HFFc6 (cell line): ENCODE data around the gene P3H1. TPM values are rescaled to one million over a fixed set of nuclear protein-coding genes. Genes with fewer than 3 reads are reported as not detected.
A peak's percentile ranks its signal among the peaks of the same experiment; 100 is the strongest.

Experiments
- DNase-seq: peaks from one replicate; pipeline ENCODE4 v3.0.0-alpha.2; 2018
- H3K27ac Mint-ChIP-seq: 2 replicates; pipeline ENCODE4 v1.8.0; 2020; ENCODE audit warnings: mild to moderate bottlenecking, mixed read lengths
- H3K27me3 Mint-ChIP-seq: 2 replicates; pipeline ENCODE4 v1.8.0; 2021; ENCODE audit warnings: mild to moderate bottlenecking, moderate library complexity, mixed read lengths; ENCODE audit not compliant: insufficient read depth
- H3K36me3 Mint-ChIP-seq: 2 replicates; pipeline ENCODE4 v1.8.0; 2021; ENCODE audit warnings: low read depth, mixed read lengths
- H3K4me1 Mint-ChIP-seq: 2 replicates; pipeline ENCODE4 v1.8.0; 2020; ENCODE audit warnings: low read depth, mixed read lengths
- H3K4me3 Mint-ChIP-seq: 2 replicates; pipeline ENCODE4 v1.8.0; 2020; ENCODE audit warnings: mild to moderate bottlenecking, moderate library complexity, mixed read lengths
- H3K9me3 Mint-ChIP-seq: 2 replicates; pipeline ENCODE4 v1.8.0; 2020; ENCODE audit warnings: mild to moderate bottlenecking, mixed read lengths
- CTCF ChIP-seq: fragments of 200-600 bp; sonication (generic); IDR thresholded peaks from 2 replicates; pipeline ENCODE4 v1.5.0; 2021; ENCODE audit warnings: antibody characterized with exemption, mild to moderate bottlenecking
- total RNA-seq, 6 experiments: library from RNA; stranded (reverse); fragmentation: NEBNext Ultra II Directional; extraction: Animal tissue kit (Norgen Biotek cat#: 25700); gene quantifications; 2 replicates in 1 of 6; 3 replicates in 5 of 6; pipeline ENCODE4 v1.2.3, GENCODE V29; 2021

P3H1 gene
- total RNA-seq, 6 experiments from 2014 or later, result 115 to 169 (median 126) TPM

GRCh38 chr1:42740851-42741580 lies 25.8 kb downstream of the P3H1 start:
- Mint-ChIP-seq H3K9me3 (no peaks in the 10 kb centered on the region), H3K27me3 (peaks cover 4% of the 10 kb centered on the region), H3K36me3 (no peaks in the 10 kb centered on the region; the same call in 1 of the 2 replicates), H3K4me1 (peaks cover 17% of the 10 kb centered on the region), H3K27ac (no peak overlapping the region), H3K4me3 (no peak overlapping the region)
- DNase-seq, result no peak
- no peak for TF ChIP-seq CTCF

GRCh38 chr1:42739753-42740700 lies 26.8 kb downstream of the P3H1 start, which contains the start of gene CLDN19:
Gene CLDN19, minus strand, starts transcription at chr1:42740236. Its CDS starts 173 bp downstream, at chr1:42740063.
- H3K36me3 Mint-ChIP-seq, result no peaks in the 10 kb centered on the region; the same call in 1 of the 2 replicates
- DNase-seq, result no peak
- peaks cover 17% of the 10 kb centered on the region for H3K4me1 Mint-ChIP-seq
- TF ChIP-seq CTCF, result no peak
- H3K9me3 Mint-ChIP-seq, result no peaks in the 10 kb centered on the region
- no peak within 1 kb of the TSS for H3K4me3 Mint-ChIP-seq
- no peak within 1 kb of the TSS for H3K27ac Mint-ChIP-seq
- H3K27me3 Mint-ChIP-seq, result peaks cover 4% of the 10 kb centered on the region

GRCh38 chr1:42738678-42739226 lies 28.1 kb downstream of the P3H1 start:
- H3K27me3 Mint-ChIP-seq, result peaks cover 4% of the 10 kb centered on the region
- no peak for TF ChIP-seq CTCF
- H3K4me3 Mint-ChIP-seq, result no peak overlapping the region
- H3K9me3 Mint-ChIP-seq, result no peaks in the 10 kb centered on the region
- H3K4me1 Mint-ChIP-seq, result peaks cover 14% of the 10 kb centered on the region
- no peak overlapping the region for H3K27ac Mint-ChIP-seq
- DNase-seq, result no peak
- H3K36me3 Mint-ChIP-seq, result no peaks in the 10 kb centered on the region

GRCh38 chr1:42737986-42738677 lies 28.7 kb downstream of the P3H1 start:
- Mint-ChIP-seq H3K27me3 (peaks cover 4% of the 10 kb centered on the region), H3K9me3 (no peaks in the 10 kb centered on the region), H3K4me3 (no peak overlapping the region), H3K27ac (no peak overlapping the region), H3K36me3 (no peaks in the 10 kb centered on the region), H3K4me1 (peaks cover 8% of the 10 kb centered on the region)
- no peak for TF ChIP-seq CTCF
- DNase-seq, result no peak

- H3K27ac Mint-ChIP-seq, result no peak overlapping the region
- no peaks in the 10 kb centered on the region for H3K9me3 Mint-ChIP-seq
- no peaks in the 10 kb centered on the region; the same call in 1 of the 2 replicates for H3K4me1 Mint-ChIP-seq
- no peak overlapping the region for H3K4me3 Mint-ChIP-seq
- H3K36me3 Mint-ChIP-seq, result no peaks in the 10 kb centered on the region
- peak; percentile 33 for TF ChIP-seq CTCF
- peaks cover 4% of the 10 kb centered on the region for H3K27me3 Mint-ChIP-seq
- DNase-seq, result no peak
Measured at GRCh38 chr1:42737257-42737656, 29.6 kb downstream of the P3H1 start.
